Lower leg skin (tissue), 3 donors: Measurements from ENCODE around the gene CACNA1D.

Source experiments
- CTCF ChIP-seq, 3 donors: fragments of 450-650 bp; IDR thresholded peaks; one replicate each; pipeline ENCODE4 v1.5.1; 2016; ENCODE audit warnings: antibody characterized with exemption in 3 of 3, mild to moderate bottlenecking in 3 of 3, moderate library complexity in 2 of 3
- POLR2A ChIP-seq, 2 donors: fragments of 450-650 bp; IDR thresholded peaks; one replicate each; pipeline ENCODE4 v1.6.1; 2016 to 2017; ENCODE audit warnings: antibody characterized with exemption in 2 of 2, mild to moderate bottlenecking in 1 of 2, moderate library complexity in 1 of 2

GRCh38 chr3:53585627-53586026, 91.2 kb downstream of the CACNA1D start:
- TF ChIP-seq CTCF (IDR thresholded peaks at IDR 0.05) (no peak), POLR2A (IDR thresholded peaks at IDR 0.05) (no peak)
